B cell (primary cell): ENCODE data around the gene ZSCAN10.
"Not testable (repeated sequence)": the region's sequence is repeated elsewhere in the genome, so short reads cannot be mapped to it uniquely, and the experiment has no call there.

Experiments
- CTCF ChIP-seq: fragments of 200-600 bp; IDR thresholded peaks from one replicate; pipeline ENCODE4 v1.8.0; 2022; ENCODE audit warnings: antibody characterized with exemption, mild to moderate bottlenecking
- EZH2 ChIP-seq: IDR thresholded peaks from 2 replicates; pipeline ENCODE4 v1.6.1; 2012; ENCODE audit warnings: borderline replicate concordance, low read depth, mild to moderate bottlenecking, moderate library complexity, low read length; ENCODE audit not compliant: insufficient read depth, poor library complexity, severe bottlenecking

DNA sequence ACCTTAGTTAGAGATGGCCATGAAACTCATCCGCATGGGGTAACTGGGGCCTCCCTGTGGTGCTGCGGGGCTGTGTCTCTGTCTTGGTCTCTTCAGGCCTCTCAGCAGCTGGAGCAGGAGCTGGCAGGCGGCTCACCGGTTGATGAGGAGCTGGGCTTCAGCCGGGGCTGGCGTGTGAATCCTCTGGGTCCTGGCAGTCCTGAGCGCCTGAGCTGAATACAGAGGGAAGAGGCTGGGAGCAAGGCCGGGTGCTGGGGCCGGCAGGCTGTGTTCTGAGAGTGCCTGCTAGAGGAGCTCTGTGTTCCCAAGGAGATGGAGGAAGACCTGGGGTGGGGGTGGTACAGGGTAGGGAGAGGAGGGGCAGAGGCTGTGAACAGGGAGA, 43.4 kb downstream of the ZSCAN10 start:
- TF ChIP-seq CTCF, EZH2: not testable (repeated sequence)
